ENCODE measurements around the gene ASB12.
"Not testable (repeated sequence)": the region's sequence is repeated elsewhere in the genome, so short reads cannot be mapped to it uniquely, and the experiment has no call there.

ASB12 gene

GRCh38 chrX:64230123-64230970 is at the start of gene ASB12:
Gene ASB12 (minus strand): TSS chrX:64230607. CDS start chrX:64225650, 4,957 bp downstream.
- no peak for DNase-seq (ENCODE audit: low spot score)

DNA sequence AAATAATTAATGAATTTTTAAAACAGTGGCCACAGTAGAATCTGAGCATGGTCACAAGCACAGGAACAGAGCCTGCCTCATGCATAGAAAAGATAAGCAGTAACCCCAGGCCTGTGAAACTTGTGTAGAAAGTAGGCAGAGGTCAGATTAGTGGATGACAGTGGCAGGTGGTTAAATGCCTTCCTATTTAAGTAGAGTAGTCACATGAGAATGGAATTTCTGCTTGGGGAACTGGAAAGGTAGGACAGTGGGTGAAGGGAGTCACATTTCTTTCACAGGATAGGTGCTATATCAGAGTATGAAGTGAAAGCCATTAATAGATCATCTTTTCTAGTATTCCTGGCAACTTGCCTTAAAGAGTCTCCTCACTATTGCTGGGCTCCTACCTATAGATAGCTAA is 34.9 kb upstream of the ASB12 start:
- no peak for DNase-seq (ENCODE audit: low spot score)

- DNase-seq (ENCODE audit: low spot score) = no peak
These were observed 1.3 kb downstream of the ASB12 start for GRCh38 chrX:64229154-64229553.

DNA sequence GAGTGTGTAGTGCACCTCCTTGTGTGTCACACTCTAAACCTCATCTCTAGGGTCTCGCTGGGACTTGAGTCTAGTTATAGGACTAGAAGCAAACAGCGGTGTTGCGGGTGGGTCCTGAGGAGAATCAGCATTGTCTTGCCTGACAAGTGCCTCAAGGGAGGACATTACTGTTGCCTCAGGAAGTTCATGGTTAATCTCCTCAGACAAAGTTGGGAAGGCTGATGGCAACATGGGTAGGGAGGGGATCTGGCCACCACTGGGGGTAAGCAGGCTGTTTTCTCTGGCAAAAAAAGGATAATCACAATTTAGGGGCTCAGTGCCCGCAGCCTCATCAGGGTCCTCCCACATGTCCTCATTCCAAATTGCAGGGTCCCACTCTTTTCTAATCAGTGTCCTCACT is 12.4 kb downstream of the ASB12 start:
- no peak for DNase-seq (ENCODE audit: low spot score)

DNA sequence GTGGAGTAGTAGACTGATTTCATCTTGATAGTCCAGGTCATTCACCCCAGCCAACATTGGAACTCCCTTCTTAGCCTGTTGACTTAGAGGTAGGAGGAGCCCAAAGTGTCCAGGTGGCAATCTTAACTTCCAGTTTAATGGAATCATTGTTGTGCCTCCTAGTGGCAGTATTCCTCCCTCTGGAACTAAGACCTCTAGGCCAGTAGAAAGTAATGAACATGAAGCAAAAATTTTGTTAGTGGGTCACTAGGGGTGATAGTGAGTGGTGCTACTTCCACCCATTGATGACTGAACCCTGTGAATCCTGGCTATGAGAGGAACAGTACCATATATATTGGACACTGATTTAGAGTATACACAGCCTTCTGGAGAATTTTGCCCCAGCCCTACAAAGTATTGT is 16.4 kb downstream of the ASB12 start:
- not testable (repeated sequence) for DNase-seq (ENCODE audit: low spot score)

DNA sequence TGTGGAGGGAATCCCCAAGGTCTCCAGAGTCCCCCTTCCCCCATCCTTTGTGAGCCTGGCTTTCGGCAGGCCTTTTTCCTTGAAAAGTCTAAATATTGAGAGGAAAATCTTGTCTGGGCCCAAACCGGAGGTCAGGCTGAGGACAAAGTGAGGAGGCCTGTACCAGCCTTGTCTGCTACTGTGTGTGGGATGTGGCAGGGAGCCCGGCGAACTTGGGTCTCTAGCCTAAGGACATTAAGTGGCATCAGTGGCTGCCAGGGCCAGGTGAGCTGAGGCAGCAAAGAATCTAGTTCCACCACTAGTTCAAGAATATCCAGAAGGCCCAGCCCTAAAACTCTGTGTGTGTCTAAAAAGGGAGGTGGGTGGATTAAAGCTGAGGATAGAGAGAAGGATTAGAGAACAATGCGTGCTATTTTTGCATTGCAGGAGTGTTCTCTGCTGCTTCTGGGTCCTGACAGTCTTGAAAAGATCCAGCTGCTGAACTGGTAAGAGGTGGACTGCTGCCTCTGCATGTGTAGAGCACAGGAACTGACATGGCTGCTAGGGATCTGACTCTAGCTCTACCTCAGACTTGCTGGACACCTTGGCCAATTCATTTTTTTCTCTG is 23.7 kb downstream of the ASB12 start:
- DNase-seq (ENCODE audit: low spot score) = no peak

- peak; percentile 96 for DNase-seq (ENCODE audit: low spot score)
These were observed 24.5 kb downstream of the ASB12 start for GRCh38 chrX:64205735-64206501.

DNA sequence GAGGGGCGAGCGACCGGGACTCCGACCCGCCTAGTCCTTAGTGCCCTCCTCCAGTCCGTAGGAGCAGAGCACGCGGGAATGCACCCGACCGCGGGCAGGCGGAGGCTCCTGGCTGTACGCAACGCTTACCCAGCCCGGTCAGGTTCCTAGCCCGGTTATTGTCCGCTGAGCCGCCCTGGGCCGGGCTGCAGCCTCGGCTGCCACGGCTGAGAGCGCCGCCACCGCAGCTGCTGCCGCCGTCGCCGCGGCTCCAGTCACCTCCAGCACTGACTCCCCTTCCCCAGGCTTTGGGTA is 25.0 kb downstream of the ASB12 start, which contains the start of gene AMER1:
Gene AMER1 (minus strand): TSS at position 268 of the 294 bp plus-strand sequence. CDS start 12,422 bp downstream, outside the sequence.
- no peak for DNase-seq (ENCODE audit: low spot score)

GRCh38 chrX:64204701-64205440 is 25.5 kb downstream of the ASB12 start:
- DNase-seq (ENCODE audit: low spot score) = peak; percentile 45

DNA sequence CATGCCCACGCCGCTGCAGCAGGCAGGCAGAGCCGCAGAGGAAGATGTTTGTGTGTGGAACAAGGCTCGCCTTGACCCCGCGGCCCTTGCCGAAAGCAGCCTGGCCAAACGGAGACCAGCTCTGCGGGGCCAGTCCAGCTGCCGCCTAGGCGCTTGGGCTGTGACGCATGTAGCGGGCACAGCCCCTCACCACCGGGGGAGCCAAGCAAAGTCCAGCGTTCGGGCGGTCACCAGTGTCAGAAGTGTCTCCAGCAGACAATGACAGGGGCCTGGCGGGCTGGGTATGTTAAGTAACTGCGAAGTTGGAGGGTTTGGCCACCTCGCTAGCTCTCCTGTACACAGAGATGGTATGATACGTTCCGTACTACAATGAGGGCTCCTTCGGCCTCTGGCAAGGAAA is 26.2 kb downstream of the ASB12 start:
- DNase-seq (ENCODE audit: low spot score) = peak; percentile 7

DNA sequence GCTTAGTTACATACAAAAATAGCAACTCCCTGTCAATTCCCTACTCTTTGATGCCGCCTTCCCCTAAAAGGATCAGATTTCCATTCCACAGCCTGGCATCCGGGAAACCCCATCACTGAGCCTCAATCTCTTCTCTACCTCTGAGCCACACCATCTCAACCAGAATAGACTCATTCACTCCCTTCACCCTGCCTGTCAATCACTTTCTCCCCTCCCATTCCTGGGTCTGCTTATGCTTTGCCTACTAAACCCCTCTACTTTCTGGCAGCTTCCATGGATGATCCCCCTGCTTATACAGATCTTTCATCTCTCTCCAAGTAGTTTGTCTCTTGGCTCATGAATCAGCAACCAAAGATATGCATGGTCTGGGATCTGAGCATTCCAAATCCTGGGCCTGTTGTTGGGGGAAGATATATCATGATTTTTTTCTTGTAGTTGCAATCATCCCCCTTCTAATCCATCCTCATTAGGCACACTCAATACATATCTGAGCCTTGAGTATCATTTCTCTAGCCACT is 27.5 kb downstream of the ASB12 start:
- DNase-seq (ENCODE audit: low spot score) = no peak

DNA sequence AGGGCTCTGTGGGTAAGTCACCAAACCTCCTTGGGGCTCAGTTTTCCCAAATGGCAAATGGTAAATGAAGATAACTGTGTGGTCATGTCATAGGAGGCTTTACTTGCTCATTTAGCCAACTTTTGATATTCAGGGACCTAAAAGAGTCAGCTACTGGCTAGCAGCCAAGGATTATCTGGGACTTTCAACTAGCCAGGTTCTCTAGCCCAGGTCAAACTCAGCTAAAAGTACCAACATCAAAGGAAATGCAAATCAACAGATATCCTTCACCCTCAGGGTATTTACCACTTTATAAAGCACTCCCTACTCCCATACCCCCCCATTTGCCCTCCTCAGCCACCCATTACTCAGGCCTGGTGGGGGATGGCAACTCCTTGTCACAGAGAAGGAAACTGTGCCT is 32.4 kb downstream of the ASB12 start:
- DNase-seq (ENCODE audit: low spot score) = no peak

DNA sequence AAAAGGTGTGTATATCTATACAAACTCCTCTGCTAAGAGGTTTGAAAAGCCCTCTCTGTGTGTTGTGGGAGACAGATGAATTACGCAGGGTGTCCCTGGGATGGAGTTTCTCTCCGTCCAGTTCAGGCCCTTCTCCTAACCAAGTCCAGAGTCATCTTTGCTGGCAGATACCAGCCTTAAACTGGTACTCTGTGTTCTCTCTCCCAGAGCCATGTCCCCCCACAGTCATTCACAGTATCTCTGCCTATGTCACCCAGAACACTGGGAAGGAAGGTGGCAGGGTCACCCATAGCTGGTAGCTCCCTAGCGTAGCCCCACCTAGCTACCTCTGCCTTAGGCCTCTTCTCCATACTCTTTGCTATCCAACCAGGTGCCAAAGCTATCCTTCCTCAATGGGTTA is 33.8 kb downstream of the ASB12 start:
- no peak for DNase-seq (ENCODE audit: low spot score)

DNA sequence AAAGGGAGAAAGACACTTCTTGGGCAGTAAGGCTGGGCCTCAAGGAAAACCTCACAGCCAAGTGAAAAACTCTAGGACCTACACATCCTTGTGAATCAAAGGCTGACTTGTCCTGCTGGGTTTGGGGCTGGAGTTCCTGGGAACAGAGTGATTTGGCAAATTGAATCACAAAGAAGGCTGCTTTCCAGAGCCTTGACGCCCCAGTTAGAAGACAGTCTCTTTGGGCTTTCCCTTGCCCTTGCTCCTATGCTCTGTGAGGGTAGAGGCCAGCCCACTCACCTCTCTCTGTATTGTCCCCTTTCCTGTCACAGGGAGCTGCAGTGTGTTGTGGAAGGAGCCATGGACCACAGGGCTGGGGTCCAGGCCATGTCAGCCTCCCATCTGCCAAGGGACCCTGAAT is 34.5 kb downstream of the ASB12 start:
- DNase-seq (ENCODE audit: low spot score) = no peak

DNA sequence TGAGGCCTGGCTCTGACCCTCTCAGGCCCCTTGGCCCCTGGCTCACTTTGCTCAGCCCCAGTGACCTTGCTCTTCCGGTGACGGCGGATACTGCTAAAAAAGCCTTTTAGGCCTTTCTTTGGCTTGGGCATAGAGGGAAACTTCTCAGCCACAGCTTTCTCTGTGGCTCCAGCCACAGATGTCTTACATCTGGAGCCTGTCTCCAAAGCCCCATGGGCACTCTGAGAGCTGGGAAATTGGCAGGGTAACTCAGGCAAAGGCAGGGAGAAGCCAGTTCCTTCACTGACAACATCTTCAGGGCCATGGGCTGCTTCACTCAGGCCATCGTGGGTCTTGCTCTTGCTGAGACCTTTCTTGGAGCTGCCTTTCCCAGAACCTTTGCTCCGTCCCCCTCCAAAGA is 37.7 kb downstream of the ASB12 start:
- DNase-seq (ENCODE audit: low spot score) = no peak

DNA sequence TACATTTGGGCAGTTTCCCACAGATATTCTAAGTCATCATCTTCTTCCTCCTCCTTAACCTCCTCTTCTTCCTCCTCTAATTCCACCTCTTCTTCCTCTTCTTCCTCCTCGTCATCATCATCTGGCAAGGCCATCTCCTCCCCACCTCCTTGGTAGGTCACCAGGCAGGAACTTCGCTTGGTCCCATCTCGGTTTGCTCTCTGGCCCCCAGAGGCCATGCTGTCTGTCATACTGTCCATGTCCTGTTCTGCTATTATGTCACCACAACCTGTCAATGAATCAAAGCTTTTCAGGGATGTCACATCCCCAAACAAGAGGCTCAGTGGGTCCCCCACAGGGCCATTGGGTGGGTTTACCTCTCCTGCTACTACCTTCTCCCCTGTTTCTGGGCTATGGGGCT is 38.4 kb downstream of the ASB12 start:
- no peak for DNase-seq (ENCODE audit: low spot score)

DNA sequence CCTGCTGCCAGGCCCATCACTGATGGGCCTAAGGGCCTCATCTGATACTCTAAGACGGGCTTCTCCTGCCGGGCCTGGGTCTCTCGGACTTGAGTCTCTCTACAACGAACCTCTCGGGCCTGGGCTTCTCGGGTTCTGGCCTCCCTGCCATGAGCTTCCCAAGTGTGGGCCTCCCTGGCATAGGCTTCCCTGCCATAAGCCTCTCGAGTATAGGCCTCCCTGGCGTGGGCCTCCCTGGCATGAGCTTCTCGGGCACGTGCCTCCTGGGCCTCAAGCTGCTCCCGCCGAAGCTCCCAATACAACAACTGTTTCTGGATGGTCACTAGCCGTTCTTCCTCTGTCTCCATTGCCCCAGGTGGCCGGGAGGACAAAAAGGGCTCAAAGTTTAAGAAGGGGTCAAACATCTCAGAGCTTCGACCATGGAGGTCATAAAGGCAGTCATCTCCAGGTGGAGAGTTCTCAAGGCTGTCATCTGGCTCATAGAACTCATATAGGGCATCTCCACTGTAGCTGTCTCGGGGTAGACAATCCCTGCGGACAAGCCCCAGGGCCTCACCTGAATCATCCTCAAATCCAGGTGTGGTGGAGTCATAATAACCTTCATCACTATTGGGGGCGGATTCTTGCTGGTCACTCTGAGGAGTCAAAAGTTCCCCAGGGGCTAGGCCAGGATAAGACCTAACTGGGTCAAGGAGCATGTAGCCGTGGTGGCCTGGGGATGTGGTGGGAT is 39.0 kb downstream of the ASB12 start:
- DNase-seq (ENCODE audit: low spot score) = no peak

GRCh38 chrX:64190136-64190740 is 40.2 kb downstream of the ASB12 start:
- DNase-seq (ENCODE audit: low spot score) = no peak

- DNase-seq (ENCODE audit: low spot score) = no peak
These were observed 41.5 kb downstream of the ASB12 start for GRCh38 chrX:64188901-64189300.

- no peak for DNase-seq (ENCODE audit: low spot score)
These were observed 42.7 kb downstream of the ASB12 start for GRCh38 chrX:64187762-64188150.

All from Ammon's horn (tissue), 1 donor.